GM12874 (cell line): ENCODE measurements around the gene P3H3.

ENCODE experiments used
- CTCF ChIP-seq: IDR thresholded peaks from 2 replicates; pipeline ENCODE4 v1.5.1; 2011; ENCODE audit warnings: low read depth, mild to moderate bottlenecking, control low read depth, low read length, moderate library complexity; ENCODE audit not compliant: insufficient read depth

Gene P3H3

GRCh38 chr12:6858799-6859198, 30.6 kb downstream of the P3H3 start:
- TF ChIP-seq CTCF = no peak

- no peak for TF ChIP-seq CTCF
Measured at GRCh38 chr12:6860116-6860515, 31.9 kb downstream of the P3H3 start.

GRCh38 chr12:6860942-6861341, 32.7 kb downstream of the P3H3 start:
- TF ChIP-seq CTCF = no peak

GRCh38 chr12:6861391-6861790, 33.2 kb downstream of the P3H3 start:
- no peak for TF ChIP-seq CTCF

- TF ChIP-seq CTCF = no peak
Measured at GRCh38 chr12:6863033-6863432, 34.8 kb downstream of the P3H3 start.

GRCh38 chr12:6863586-6864321, 35.5 kb downstream of the P3H3 start:
- TF ChIP-seq CTCF = no peak

- no peak for TF ChIP-seq CTCF
Measured at GRCh38 chr12:6866163-6866919, 38.1 kb downstream of the P3H3 start.
